ENCODE data around the gene LRRC27. TPM values are rescaled to one million over a fixed set of nuclear protein-coding genes. Genes with fewer than 3 reads are reported as not detected.

LRRC27 gene
- total and polyA plus RNA-seq, 12 donors, result 6.5 to 17.6 (median 9.9) TPM

DNA sequence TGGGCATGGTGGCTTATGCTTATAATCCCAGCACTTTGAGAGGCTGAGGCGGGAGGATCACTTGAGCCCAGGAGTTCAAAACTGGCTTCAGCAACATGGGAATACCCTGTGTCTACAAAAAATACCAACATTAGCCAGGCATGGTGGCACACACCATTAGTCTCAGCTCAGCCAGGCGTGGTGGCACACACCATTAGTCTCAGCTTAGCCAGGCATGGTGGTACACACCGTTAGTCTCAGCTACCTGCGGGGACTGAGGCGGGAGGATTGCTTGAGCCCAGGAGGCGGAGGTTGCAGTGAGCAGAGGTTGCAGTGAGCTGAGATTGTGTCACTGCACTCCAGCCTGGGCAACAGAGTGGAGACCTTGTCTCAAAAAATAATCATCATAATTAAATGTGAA lies 9.0 kb downstream of the LRRC27 start:
- Histone ChIP-seq H3K4me1 (replicated peaks in 1 of 2) (peaks cover 0 to 6% of the 10 kb centered on the region in 2 donors), H3K9me3 (replicated peaks in 1 of 3) (no peaks in the 10 kb centered on the region), H3K36me3 (replicated peaks in 1 of 2) (peaks cover 0 to 11% of the 10 kb centered on the region in 2 donors), H3K27ac (no peak overlapping the region), H3K4me3 (no peak overlapping the region), H3K27me3 (no peaks in the 10 kb centered on the region)
- no peak for TF ChIP-seq POLR2A (IDR thresholded peaks at IDR 0.05)
- TF ChIP-seq, protein P1, sequence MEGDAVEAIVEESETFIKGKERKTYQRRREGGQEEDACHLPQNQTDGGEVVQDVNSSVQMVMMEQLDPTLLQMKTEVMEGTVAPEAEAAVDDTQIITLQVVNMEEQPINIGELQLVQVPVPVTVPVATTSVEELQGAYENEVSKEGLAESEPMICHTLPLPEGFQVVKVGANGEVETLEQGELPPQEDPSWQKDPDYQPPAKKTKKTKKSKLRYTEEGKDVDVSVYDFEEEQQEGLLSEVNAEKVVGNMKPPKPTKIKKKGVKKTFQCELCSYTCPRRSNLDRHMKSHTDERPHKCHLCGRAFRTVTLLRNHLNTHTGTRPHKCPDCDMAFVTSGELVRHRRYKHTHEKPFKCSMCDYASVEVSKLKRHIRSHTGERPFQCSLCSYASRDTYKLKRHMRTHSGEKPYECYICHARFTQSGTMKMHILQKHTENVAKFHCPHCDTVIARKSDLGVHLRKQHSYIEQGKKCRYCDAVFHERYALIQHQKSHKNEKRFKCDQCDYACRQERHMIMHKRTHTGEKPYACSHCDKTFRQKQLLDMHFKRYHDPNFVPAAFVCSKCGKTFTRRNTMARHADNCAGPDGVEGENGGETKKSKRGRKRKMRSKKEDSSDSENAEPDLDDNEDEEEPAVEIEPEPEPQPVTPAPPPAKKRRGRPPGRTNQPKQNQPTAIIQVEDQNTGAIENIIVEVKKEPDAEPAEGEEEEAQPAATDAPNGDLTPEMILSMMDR (IDR thresholded peaks at IDR 0.05), result no peak
- DNase-seq, result no peak
- WGBS, 4 donors, result 92 to 95% (median 93%) methylated on average over 6 of the region's 6 CpGs
- intact Hi-C loops (cut with DNase I), result no loop called here

DNA sequence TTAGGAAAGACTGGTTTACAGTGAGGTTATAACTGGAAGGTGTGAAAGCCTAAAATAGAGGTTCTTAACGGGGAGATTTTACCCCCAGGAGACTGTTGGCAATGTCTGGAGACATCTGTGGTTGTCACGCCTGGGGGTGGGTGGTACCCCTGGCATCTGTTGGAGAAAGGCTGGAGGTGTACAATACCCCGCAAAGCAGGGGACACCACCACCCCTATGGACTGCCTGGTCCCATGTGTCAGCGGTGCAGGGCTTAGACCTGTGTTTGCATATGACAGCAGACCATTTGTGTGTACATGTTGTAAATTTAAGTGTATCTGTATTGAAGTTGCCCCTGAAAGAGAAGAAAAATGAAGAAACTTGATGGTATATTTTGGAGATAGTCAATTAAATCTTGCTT lies 9.8 kb downstream of the LRRC27 start:
- Histone ChIP-seq H3K9me3 (replicated peaks in 1 of 3) (no peaks in the 10 kb centered on the region), H3K4me3 (no peak overlapping the region), H3K27ac (no peak overlapping the region), H3K4me1 (replicated peaks in 1 of 2) (no peaks in the 10 kb centered on the region), H3K36me3 (replicated peaks in 1 of 2) (peaks cover 0 to 11% of the 10 kb centered on the region in 2 donors), H3K27me3 (no peaks in the 10 kb centered on the region)
- DNase-seq, result no peak
- WGBS, 4 donors, result 94 to 100% (median 97%) methylated on average over 4 of the region's 4 CpGs
- TF ChIP-seq, protein P1 (IDR thresholded peaks at IDR 0.05), result no peak
- no peak for TF ChIP-seq POLR2A (IDR thresholded peaks at IDR 0.05)
- intact Hi-C loops (cut with DNase I), result no loop called here

DNA sequence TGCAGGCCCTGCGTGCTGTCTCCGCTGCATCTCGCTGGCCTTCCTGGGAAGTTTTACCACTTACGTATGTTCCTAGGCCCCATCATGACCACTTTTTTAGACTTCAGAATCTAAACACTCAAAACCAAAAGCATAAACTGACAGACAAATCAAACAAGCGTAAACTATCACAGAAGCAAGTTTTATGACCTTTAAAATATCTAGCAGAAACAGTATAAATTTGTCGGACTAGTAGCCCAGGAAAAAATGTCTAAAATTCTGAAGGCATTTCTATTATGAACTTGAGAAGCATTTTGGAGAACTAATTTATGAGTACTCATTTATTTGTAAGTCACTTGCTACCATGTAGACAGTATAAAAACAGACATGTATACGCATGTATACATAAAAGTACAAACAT lies 10.6 kb downstream of the LRRC27 start:
- H3K4me3 ChIP-seq, result no peak overlapping the region
- H3K36me3 ChIP-seq (replicated peaks in 1 of 2), result peaks cover 0 to 11% of the 10 kb centered on the region in 2 donors
- no peaks in the 10 kb centered on the region for H3K4me1 ChIP-seq (replicated peaks in 1 of 2)
- intact Hi-C loops (cut with DNase I), result no loop called here
- 86 to 99% (median 89%) methylated on average over 7 of the region's 7 CpGs for WGBS, 4 donors
- no peak for DNase-seq
- no peaks in the 10 kb centered on the region for H3K27me3 ChIP-seq
- H3K27ac ChIP-seq, result no peak overlapping the region
- H3K9me3 ChIP-seq (replicated peaks in 1 of 3), result no peaks in the 10 kb centered on the region
- TF ChIP-seq, protein P1 (IDR thresholded peaks at IDR 0.05), result no peak
- TF ChIP-seq POLR2A (IDR thresholded peaks at IDR 0.05), result no peak

DNA sequence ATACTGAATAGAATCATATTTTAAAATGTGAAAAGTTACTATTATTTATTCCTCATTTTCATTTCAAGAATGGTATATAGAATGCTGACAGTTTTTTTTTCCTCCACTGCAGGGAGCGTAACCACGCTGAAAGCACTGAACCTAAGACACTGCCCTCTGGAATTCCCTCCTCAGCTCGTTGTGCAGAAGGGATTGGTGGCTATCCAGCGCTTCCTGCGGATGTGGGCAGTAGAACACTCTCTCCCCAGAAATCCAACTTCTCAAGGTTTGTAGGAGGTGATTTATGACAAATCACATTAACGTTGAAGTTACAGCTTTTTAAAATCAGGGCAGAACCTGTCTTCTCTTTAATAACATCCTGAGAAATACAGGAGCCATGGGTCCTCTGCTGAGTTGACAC lies 12.4 kb downstream of the LRRC27 start:
- H3K27me3 ChIP-seq, result no peaks in the 10 kb centered on the region
- no peak overlapping the region for H3K27ac ChIP-seq
- WGBS, 4 donors, result 80 to 90% (median 85%) methylated on average over 6 of the region's 6 CpGs
- intact Hi-C loops (cut with DNase I), result no loop called here
- H3K36me3 ChIP-seq (replicated peaks in 1 of 2), result peaks cover 0 to 17% of the 10 kb centered on the region in 2 donors
- no peak for TF ChIP-seq POLR2A (IDR thresholded peaks at IDR 0.05)
- TF ChIP-seq, protein P1 (IDR thresholded peaks at IDR 0.05), result no peak
- DNase-seq, result no peak
- no peaks in the 10 kb centered on the region for H3K9me3 ChIP-seq (replicated peaks in 1 of 3)
- H3K4me1 ChIP-seq (replicated peaks in 1 of 2), result no peaks in the 10 kb centered on the region
- no peak overlapping the region for H3K4me3 ChIP-seq

Measured in adrenal gland (tissue), 12 donors.